IMR-90 (cell line): ENCODE results near the gene SGMS1. TPM values are rescaled to one million over a fixed set of nuclear protein-coding genes. Genes with fewer than 3 reads are reported as not detected.

ENCODE experiments used
- ATAC-seq: fragments of 200-7000 bp; cut with Tn5 transposase; 2 replicates; pipeline ENCODE4 v1.9.1; 2020; ENCODE audit warnings: low read depth, mild to moderate bottlenecking, moderate library complexity
- BruUV-seq: library from RNA; stranded (reverse); fragments of 400-500 nt; replicated peaks from 2 replicates; lab custom pipeline; 2021; lab: Mats Ljungman, UMichigan
- CTCF ChIA-PET: fragments of 300-600 bp; formaldehyde crosslinking; extraction: SDS; loops from one replicate; lab custom pipeline; 2021; ENCODE audit warnings: antibody characterized with exemption; lab: Yijun Ruan, JAX
- POLR2A ChIA-PET: fragments of 300-600 bp; sonication (Branson Sonifier 250); formaldehyde crosslinking; loops from one replicate; lab custom pipeline; 2022; ENCODE audit warnings: antibody characterized with exemption; ENCODE audit not compliant: unreplicated experiment; lab: Charles Lee
- DNase-seq: peaks from one replicate; pipeline ENCODE4 v3.0.0; 2013
- H2AFZ ChIP-seq: replicated peaks from 2 replicates; pipeline ENCODE3; 2013; ENCODE audit warnings: low read length, mild to moderate bottlenecking; ENCODE audit not compliant: poor library complexity
- H2AK5ac ChIP-seq: 2 replicates; pipeline ENCODE4 v1.6.1; 2013; ENCODE audit warnings: low read depth, low read length, inconsistent platforms
- H2AK9ac ChIP-seq: replicated peaks from 2 replicates; pipeline ENCODE3; 2013; ENCODE audit warnings: mild to moderate bottlenecking, low read depth, low read length, moderate library complexity; ENCODE audit not compliant: poor library complexity
- H2BK120ac ChIP-seq: 2 replicates; pipeline ENCODE4 v1.6.1; 2013; ENCODE audit warnings: low read depth, low read length, inconsistent platforms
- H2BK15ac ChIP-seq: 3 replicates; pipeline ENCODE4 v1.6.1; 2013; ENCODE audit warnings: low read depth, low read length, inconsistent platforms
- H2BK20ac ChIP-seq: 2 replicates; pipeline ENCODE4 v1.6.1; 2013; ENCODE audit warnings: low read depth, mild to moderate bottlenecking, inconsistent platforms, low read length, moderate library complexity
- H2BK5ac ChIP-seq: 2 replicates; pipeline ENCODE4 v1.6.1; 2013; ENCODE audit warnings: mild to moderate bottlenecking, low read depth, low read length, inconsistent platforms; ENCODE audit not compliant: poor library complexity, severe bottlenecking
- H3K14ac ChIP-seq: replicated peaks from 2 replicates; pipeline ENCODE4 v1.6.1; 2013; ENCODE audit warnings: low read depth, low read length, inconsistent platforms
- H3K18ac ChIP-seq: 2 replicates; pipeline ENCODE4 v1.6.1; 2013; ENCODE audit warnings: low read depth, low read length, control low read depth
- H3K23ac ChIP-seq: 2 replicates; pipeline ENCODE4 v1.6.1; 2013; ENCODE audit warnings: low read depth, low read length, inconsistent platforms
- H3K27ac ChIP-seq: 2 replicates; pipeline ENCODE4 v1.5.1; 2013; ENCODE audit warnings: mild to moderate bottlenecking, control low read depth, low read length; ENCODE audit not compliant: insufficient read depth
- H3K27me3 ChIP-seq: 2 replicates; pipeline ENCODE4 v1.6.1; 2013; ENCODE audit warnings: low read length; ENCODE audit not compliant: control insufficient read depth, insufficient read depth
- H3K36me3 ChIP-seq: 2 replicates; pipeline ENCODE4 v1.6.1; 2013; ENCODE audit warnings: low read length, mixed read lengths; ENCODE audit not compliant: control insufficient read depth, insufficient read depth
- H3K4ac ChIP-seq: 2 replicates; pipeline ENCODE4 v1.6.1; 2013; ENCODE audit warnings: low read depth, low read length, inconsistent platforms
- H3K4me1 ChIP-seq: 2 replicates; pipeline ENCODE4 v1.6.1; 2013; ENCODE audit warnings: low read length, mixed read lengths; ENCODE audit not compliant: control insufficient read depth, insufficient read depth
- H3K4me2 ChIP-seq: 2 replicates; pipeline ENCODE4 v1.6.1; 2013; ENCODE audit warnings: low read depth, mild to moderate bottlenecking, control low read depth, low read length, moderate library complexity
- H3K4me3 ChIP-seq: 2 replicates; pipeline ENCODE4 v1.5.1; 2013; ENCODE audit warnings: low read depth, mild to moderate bottlenecking, control low read depth, low read length, moderate library complexity; ENCODE audit not compliant: insufficient read depth
- H3K56ac ChIP-seq: 2 replicates; pipeline ENCODE4 v1.6.1; 2013; ENCODE audit warnings: low read length, inconsistent platforms; ENCODE audit not compliant: insufficient read depth; ENCODE audit errors: extremely low read depth
- H3K79me1 ChIP-seq, 2 experiments: 2 replicates each; pipeline ENCODE4 v1.6.1; 2013; ENCODE audit warnings: low read length in 2 of 2, inconsistent platforms in 1 of 2, low read depth in 1 of 2
- H3K9ac ChIP-seq: 2 replicates; pipeline ENCODE4 v1.6.1; 2013; ENCODE audit warnings: low read depth, low read length, control low read depth
- H3K9me1 ChIP-seq: 2 replicates; pipeline ENCODE4 v1.6.1; 2013; ENCODE audit warnings: low read length, inconsistent platforms; ENCODE audit not compliant: insufficient read depth
- H3K9me3 ChIP-seq: 2 replicates; pipeline ENCODE4 v1.6.1; 2013; ENCODE audit warnings: low read length; ENCODE audit not compliant: control insufficient read depth, insufficient read depth
- H4K20me1 ChIP-seq: 2 replicates; pipeline ENCODE4 v1.6.1; 2013; ENCODE audit warnings: low read length, inconsistent platforms; ENCODE audit not compliant: insufficient read depth
- H4K5ac ChIP-seq: 2 replicates; pipeline ENCODE4 v1.6.1; 2013; ENCODE audit warnings: mild to moderate bottlenecking, low read depth, low read length, control low read depth
- H4K8ac ChIP-seq, 2 experiments: 2 replicates each; pipeline ENCODE4 v1.6.1; 2013; ENCODE audit warnings: low read depth in 2 of 2, low read length in 2 of 2, control low read depth in 1 of 2, inconsistent platforms in 1 of 2
- H4K91ac ChIP-seq: 2 replicates; pipeline ENCODE4 v1.6.1; 2013; ENCODE audit warnings: low read depth, low read length, inconsistent platforms; ENCODE audit not compliant: insufficient read depth
- BHLHE40 ChIP-seq: fragments of 150-350 bp; IDR thresholded peaks from 2 replicates; pipeline ENCODE4 v1.6.1; 2016; ENCODE audit warnings: mild to moderate bottlenecking, low read depth, low read length
- CEBPB ChIP-seq: IDR thresholded peaks from 2 replicates; pipeline ENCODE4 v1.6.1; 2012; ENCODE audit warnings: low read depth, low read length, improper control_type of control experiment
- CHD1 ChIP-seq: IDR thresholded peaks from 2 replicates; pipeline ENCODE4 v1.6.1; 2012; ENCODE audit warnings: low read depth, low read length, improper control_type of control experiment
- FOS ChIP-seq: fragments of 150-350 bp; IDR thresholded peaks from 2 replicates; pipeline ENCODE4 v1.6.1; 2016; ENCODE audit warnings: low read depth, low read length
- MAFK ChIP-seq: IDR thresholded peaks from 2 replicates; pipeline ENCODE4 v1.6.1; 2012; ENCODE audit warnings: low read depth, low read length, improper control_type of control experiment
- MAZ ChIP-seq: IDR thresholded peaks from 2 replicates; pipeline ENCODE4 v1.6.1; 2012; ENCODE audit warnings: low read depth, mild to moderate bottlenecking, low read length, improper control_type of control experiment, moderate library complexity, borderline replicate concordance
- MXI1 ChIP-seq: IDR thresholded peaks from 2 replicates; pipeline ENCODE4 v1.6.1; 2012; ENCODE audit warnings: low read depth, mild to moderate bottlenecking, low read length, moderate library complexity, borderline replicate concordance
- NFE2L2 ChIP-seq: fragments of 150-350 bp; IDR thresholded peaks from 2 replicates; pipeline ENCODE4 v1.6.1; 2016; ENCODE audit warnings: low read depth, mild to moderate bottlenecking, low read length
- POLR2A ChIP-seq: IDR thresholded peaks from 2 replicates; pipeline ENCODE4 v1.6.1; 2012; ENCODE audit warnings: mild to moderate bottlenecking, low read depth, low read length
- RAD21 ChIP-seq: IDR thresholded peaks from 2 replicates; pipeline ENCODE4 v1.6.1; 2012; ENCODE audit warnings: low read length, improper control_type of control experiment
- RCOR1 ChIP-seq: IDR thresholded peaks from 2 replicates; pipeline ENCODE4 v1.6.1; 2012; ENCODE audit warnings: mild to moderate bottlenecking, low read length, improper control_type of control experiment; ENCODE audit not compliant: insufficient replicate concordance
- RFX5 ChIP-seq: IDR thresholded peaks from 2 replicates; pipeline ENCODE4 v1.8.0; 2012; ENCODE audit warnings: low read depth, mild to moderate bottlenecking, low read length, moderate library complexity
- SMC3 ChIP-seq: fragments of 150-350 bp; IDR thresholded peaks from 2 replicates; pipeline ENCODE4 v1.6.1; 2016; ENCODE audit warnings: low read depth, mild to moderate bottlenecking, antibody characterized with exemption, low read length, moderate library complexity
- dilution Hi-C: fragments of 300-500 bp; cut with HindIII; formaldehyde crosslinking; loops from one replicate; pipeline ENCODE4 v1.14.3; 2018; ENCODE audit warnings: low sequenced_read_pairs; ENCODE audit not compliant: unreplicated experiment
- in situ Hi-C: fragments of 300-500 bp; cut with MboI; formaldehyde crosslinking; loops from 3 replicates; pipeline ENCODE4 v1.14.3; 2019; ENCODE audit warnings: low sequenced_read_pairs, inconsistent platforms, mixed read lengths
- intact Hi-C: fragments of 100-400 bp; cut with micrococcal nuclease; formaldehyde crosslinking; loops from 2 replicates; pipeline ENCODE4 v1.10.0; 2022
- polyA plus RNA-seq, 3 experiments: library from polyadenylated mRNA; depleted of rRNA; stranded (reverse); fragments of >200 nt; gene quantifications; 2 replicates each; pipeline ENCODE4 v1.2.3, GENCODE V29; 2012; ENCODE audit warnings: low replicate concordance in 1 of 3
- total RNA-seq: library from RNA; depleted of rRNA; stranded (reverse); fragments of >200 nt; gene quantifications from 2 replicates; pipeline ENCODE4 v1.2.3, GENCODE V29; 2012
- TF ChIP-seq, protein P1 (sequence below): fragments of 150-350 bp; IDR thresholded peaks from 2 replicates; pipeline ENCODE4 v1.6.1; 2017; ENCODE audit warnings: mild to moderate bottlenecking, antibody characterized with exemption, low read length, low read depth
- TF ChIP-seq, protein P2 (sequence below): conservative IDR thresholded peaks from 2 replicates; pipeline ENCODE4 v1.5.1; 2012; ENCODE audit warnings: mild to moderate bottlenecking, low read depth, low read length, improper control_type of control experiment
- TF ChIP-seq, protein P3 (sequence below): fragments of 150-350 bp; IDR thresholded peaks from 2 replicates; pipeline ENCODE4 v1.6.1; 2016; ENCODE audit warnings: low read depth, mild to moderate bottlenecking, low read length, moderate library complexity, borderline replicate concordance

The SGMS1 gene
- total and polyA plus RNA-seq, 2 of the 4 experiments (the other 2 are of a cell fraction) = 9.8 to 30.8 TPM

DNA sequence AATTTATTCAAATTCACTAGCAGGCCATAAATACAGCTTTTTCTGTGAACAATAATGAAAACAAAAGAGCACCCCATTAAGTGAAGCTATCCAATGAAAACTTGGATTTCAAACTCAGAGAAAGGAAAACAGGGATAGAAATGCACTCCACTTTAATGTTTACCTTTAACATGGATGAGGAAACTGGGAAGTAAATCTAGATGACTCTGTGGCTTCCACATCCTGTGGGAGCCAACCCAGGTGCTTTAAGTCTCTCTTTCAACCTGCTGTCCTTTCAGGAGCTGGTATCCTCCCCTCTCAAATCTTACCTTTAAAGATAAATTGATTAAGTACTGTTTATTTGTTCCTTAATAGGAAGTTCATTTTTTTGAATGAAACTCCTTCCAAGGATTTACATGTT lies 21.5 kb upstream of the SGMS1 start:
- Histone ChIP-seq H4K5ac (no peak overlapping the region), H3K4me3 (no peak overlapping the region), H3K27ac (no peak overlapping the region), H4K20me1 (no peaks in the 10 kb centered on the region; the same call in 1 of the 2 replicates), H3K9ac (no peak overlapping the region), H2AK9ac (no peak overlapping the region), H2AK5ac (no peak overlapping the region), H3K79me1 (no peaks in the 10 kb centered on the region), H2BK120ac (no peak overlapping the region), H3K14ac (no peak overlapping the region), H2AFZ (no peak overlapping the region), H3K18ac (no peak overlapping the region), H3K9me3 (no peaks in the 10 kb centered on the region), H3K27me3 (no peaks in the 10 kb centered on the region; the same call in 1 of the 2 replicates), H3K23ac (no peak overlapping the region), H4K91ac (no peak overlapping the region), H3K56ac (no peak overlapping the region), H3K4ac (no peak overlapping the region), H3K4me1 (no peaks in the 10 kb centered on the region), H3K9me1 (no peaks in the 10 kb centered on the region), H3K4me2 (no peak overlapping the region), H4K8ac (no peak overlapping the region), H3K36me3 (no peaks in the 10 kb centered on the region), H2BK15ac (no peak overlapping the region), H2BK5ac (no peak overlapping the region), H2BK20ac (no peak overlapping the region)
- intact Hi-C loops = no loop called here
- TF ChIP-seq RAD21 = no peak
- TF ChIP-seq FOS = no peak
- no peak for TF ChIP-seq RCOR1
- no peak for TF ChIP-seq NFE2L2
- TF ChIP-seq CHD1 = no peak
- TF ChIP-seq, protein P1, sequence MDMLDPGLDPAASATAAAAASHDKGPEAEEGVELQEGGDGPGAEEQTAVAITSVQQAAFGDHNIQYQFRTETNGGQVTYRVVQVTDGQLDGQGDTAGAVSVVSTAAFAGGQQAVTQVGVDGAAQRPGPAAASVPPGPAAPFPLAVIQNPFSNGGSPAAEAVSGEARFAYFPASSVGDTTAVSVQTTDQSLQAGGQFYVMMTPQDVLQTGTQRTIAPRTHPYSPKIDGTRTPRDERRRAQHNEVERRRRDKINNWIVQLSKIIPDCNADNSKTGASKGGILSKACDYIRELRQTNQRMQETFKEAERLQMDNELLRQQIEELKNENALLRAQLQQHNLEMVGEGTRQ = no peak
- TF ChIP-seq RFX5 = no peak
- no peak for TF ChIP-seq BHLHE40
- TF ChIP-seq MAZ = no peak
- TF ChIP-seq CEBPB = no peak
- no peak for TF ChIP-seq SMC3
- TF ChIP-seq, protein P2, sequence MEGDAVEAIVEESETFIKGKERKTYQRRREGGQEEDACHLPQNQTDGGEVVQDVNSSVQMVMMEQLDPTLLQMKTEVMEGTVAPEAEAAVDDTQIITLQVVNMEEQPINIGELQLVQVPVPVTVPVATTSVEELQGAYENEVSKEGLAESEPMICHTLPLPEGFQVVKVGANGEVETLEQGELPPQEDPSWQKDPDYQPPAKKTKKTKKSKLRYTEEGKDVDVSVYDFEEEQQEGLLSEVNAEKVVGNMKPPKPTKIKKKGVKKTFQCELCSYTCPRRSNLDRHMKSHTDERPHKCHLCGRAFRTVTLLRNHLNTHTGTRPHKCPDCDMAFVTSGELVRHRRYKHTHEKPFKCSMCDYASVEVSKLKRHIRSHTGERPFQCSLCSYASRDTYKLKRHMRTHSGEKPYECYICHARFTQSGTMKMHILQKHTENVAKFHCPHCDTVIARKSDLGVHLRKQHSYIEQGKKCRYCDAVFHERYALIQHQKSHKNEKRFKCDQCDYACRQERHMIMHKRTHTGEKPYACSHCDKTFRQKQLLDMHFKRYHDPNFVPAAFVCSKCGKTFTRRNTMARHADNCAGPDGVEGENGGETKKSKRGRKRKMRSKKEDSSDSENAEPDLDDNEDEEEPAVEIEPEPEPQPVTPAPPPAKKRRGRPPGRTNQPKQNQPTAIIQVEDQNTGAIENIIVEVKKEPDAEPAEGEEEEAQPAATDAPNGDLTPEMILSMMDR = no peak
- no peak for TF ChIP-seq MXI1
- TF ChIP-seq POLR2A = no peak
- TF ChIP-seq, protein P3, sequence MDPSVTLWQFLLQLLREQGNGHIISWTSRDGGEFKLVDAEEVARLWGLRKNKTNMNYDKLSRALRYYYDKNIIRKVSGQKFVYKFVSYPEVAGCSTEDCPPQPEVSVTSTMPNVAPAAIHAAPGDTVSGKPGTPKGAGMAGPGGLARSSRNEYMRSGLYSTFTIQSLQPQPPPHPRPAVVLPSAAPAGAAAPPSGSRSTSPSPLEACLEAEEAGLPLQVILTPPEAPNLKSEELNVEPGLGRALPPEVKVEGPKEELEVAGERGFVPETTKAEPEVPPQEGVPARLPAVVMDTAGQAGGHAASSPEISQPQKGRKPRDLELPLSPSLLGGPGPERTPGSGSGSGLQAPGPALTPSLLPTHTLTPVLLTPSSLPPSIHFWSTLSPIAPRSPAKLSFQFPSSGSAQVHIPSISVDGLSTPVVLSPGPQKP = no peak
- no peak for TF ChIP-seq MAFK
- POLR2A ChIA-PET = no interaction called here
- ATAC-seq = no peak
- CTCF ChIA-PET = no interaction called here
- in situ Hi-C loops = no loop called here
- BruUV-seq = no TSS peak
- no peak for DNase-seq
- dilution Hi-C loops = no loop called here
